ENCODE data around the gene BRD3. TPM values are rescaled to one million over a fixed set of nuclear protein-coding genes. Genes with fewer than 3 reads are reported as not detected.

BRD3 gene
- total RNA-seq, 1 donor from 2014 or later, result 39.6 TPM

DNA sequence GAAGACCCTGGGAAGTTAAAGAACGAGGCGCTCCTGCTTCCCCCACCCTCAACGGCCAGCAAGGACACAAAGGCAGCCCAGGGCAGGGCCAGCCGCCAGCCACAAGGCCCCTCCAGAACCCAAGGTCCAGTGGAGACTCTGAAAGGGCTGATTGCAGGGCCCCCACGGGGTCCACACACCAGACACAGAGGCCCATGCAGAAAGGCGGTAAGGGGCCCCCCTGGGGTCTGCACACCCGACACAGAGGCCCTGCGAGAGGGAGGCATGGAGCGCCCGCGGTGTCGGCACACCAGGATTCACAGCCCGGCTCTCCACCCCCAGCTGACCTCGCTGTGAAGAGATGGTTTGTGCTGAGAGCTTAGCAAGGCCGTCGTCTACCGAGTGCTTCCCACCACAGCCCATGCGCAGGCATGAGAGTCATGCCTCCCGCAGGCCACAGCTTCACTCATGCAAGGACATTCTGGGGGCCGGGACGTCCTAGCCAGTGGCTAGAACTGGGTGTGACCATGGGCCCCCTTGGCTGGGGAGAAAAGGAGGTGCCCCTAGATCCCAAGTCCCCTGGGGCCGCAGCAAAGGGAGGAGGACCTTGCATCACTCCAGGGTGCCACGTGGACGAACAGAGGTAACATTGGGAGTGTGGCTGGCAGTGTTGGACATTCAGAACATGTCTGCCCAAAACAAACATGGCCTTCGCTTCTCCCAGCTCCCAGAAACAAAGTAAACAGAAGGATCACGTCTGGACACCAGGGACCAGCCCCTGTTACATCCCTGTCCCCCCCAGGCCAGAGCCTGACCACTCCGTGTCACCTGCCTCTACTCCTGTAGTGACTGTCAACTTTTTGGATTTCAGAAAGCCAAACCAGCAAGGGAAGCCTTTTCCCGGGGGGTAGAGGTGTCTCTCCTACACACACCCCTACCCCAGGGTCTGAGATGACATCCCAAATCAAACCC, 9.8 kb downstream of the BRD3 start:
- Histone ChIP-seq H2AFZ (ENCODE audit: low read depth, low read length) (no peak overlapping the region), H3K4me3 (ENCODE audit: insufficient read depth, low read depth, low read length) (no peak overlapping the region), H3K79me2 (ENCODE audit: insufficient read depth, low read length) (peaks cover 97% of the 10 kb centered on the region), H3K9me3 (ENCODE audit: insufficient read depth, low read depth, low read length) (no peaks in the 10 kb centered on the region), H4K20me1 (ENCODE audit: insufficient read depth, low read length) (peaks cover 100% of the 10 kb centered on the region), H3K27ac (ENCODE audit: low read depth, low read length) (no peak overlapping the region), H3K9ac (ENCODE audit: low read length) (peak overlapping the region; percentile 13), H3K4me1 (ENCODE audit: insufficient read depth, low read length) (peaks cover 46% of the 10 kb centered on the region), H3K36me3 (ENCODE audit: insufficient read depth, low read length) (no peaks in the 10 kb centered on the region), H3K4me2 (ENCODE audit: low read length) (peak overlapping the region; percentile 78), H3K27me3 (ENCODE audit: insufficient read depth, low read length) (no peaks in the 10 kb centered on the region)
- DNase-seq (ENCODE audit: low read depth) (no peak), FAIRE-seq (no peak)
- TF ChIP-seq EZH2 (IDR thresholded peaks at IDR 0.05; ENCODE audit: insufficient read depth, low read length), result no peak
- TF ChIP-seq, protein P1, sequence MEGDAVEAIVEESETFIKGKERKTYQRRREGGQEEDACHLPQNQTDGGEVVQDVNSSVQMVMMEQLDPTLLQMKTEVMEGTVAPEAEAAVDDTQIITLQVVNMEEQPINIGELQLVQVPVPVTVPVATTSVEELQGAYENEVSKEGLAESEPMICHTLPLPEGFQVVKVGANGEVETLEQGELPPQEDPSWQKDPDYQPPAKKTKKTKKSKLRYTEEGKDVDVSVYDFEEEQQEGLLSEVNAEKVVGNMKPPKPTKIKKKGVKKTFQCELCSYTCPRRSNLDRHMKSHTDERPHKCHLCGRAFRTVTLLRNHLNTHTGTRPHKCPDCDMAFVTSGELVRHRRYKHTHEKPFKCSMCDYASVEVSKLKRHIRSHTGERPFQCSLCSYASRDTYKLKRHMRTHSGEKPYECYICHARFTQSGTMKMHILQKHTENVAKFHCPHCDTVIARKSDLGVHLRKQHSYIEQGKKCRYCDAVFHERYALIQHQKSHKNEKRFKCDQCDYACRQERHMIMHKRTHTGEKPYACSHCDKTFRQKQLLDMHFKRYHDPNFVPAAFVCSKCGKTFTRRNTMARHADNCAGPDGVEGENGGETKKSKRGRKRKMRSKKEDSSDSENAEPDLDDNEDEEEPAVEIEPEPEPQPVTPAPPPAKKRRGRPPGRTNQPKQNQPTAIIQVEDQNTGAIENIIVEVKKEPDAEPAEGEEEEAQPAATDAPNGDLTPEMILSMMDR (IDR thresholded peaks at IDR 0.05; ENCODE audit: insufficient read depth, low read depth, low read length), result no peak
- H3K4me3 Mint-ChIP-seq (ENCODE audit: unreplicated experiment), result no peak overlapping the region
- H3K27me3 Mint-ChIP-seq (ENCODE audit: low read depth, unreplicated experiment), result no peaks in the 10 kb centered on the region
- no peak overlapping the region for H3K27ac Mint-ChIP-seq (ENCODE audit: unreplicated experiment)
- H3K4me1 Mint-ChIP-seq (ENCODE audit: low read depth, unreplicated experiment), result peaks cover 17% of the 10 kb centered on the region
- no peaks in the 10 kb centered on the region for H3K9me3 Mint-ChIP-seq (ENCODE audit: unreplicated experiment)
- peaks cover 4% of the 10 kb centered on the region for H3K36me3 Mint-ChIP-seq (ENCODE audit: low read depth, unreplicated experiment)

DNA sequence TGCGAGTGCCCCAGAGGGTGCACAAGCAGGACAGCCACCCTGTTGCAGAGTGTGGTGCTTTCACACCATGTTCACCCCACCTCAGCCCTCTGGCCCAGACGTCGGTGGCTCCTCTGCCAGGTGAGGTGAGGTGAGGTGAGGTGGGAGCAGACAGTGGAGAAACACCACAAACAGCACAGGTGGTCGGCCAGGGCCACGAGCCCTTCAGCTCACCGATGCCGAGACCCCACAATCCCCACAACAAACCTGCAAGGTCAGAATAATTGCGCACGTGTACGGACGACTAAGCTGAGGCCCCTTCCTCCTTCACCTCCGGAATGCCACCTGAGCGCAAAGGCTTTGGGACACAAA, 10.5 kb downstream of the BRD3 start:
- Mint-ChIP-seq H3K9me3 (ENCODE audit: unreplicated experiment) (no peaks in the 10 kb centered on the region), H3K4me1 (ENCODE audit: low read depth, unreplicated experiment) (peaks cover 14% of the 10 kb centered on the region), H3K4me3 (ENCODE audit: unreplicated experiment) (no peak overlapping the region), H3K36me3 (ENCODE audit: low read depth, unreplicated experiment) (peaks cover 4% of the 10 kb centered on the region), H3K27me3 (ENCODE audit: low read depth, unreplicated experiment) (no peaks in the 10 kb centered on the region), H3K27ac (ENCODE audit: unreplicated experiment) (no peak overlapping the region)
- H3K4me1 ChIP-seq (ENCODE audit: insufficient read depth, low read length), result peaks cover 46% of the 10 kb centered on the region
- H4K20me1 ChIP-seq (ENCODE audit: insufficient read depth, low read length), result peaks cover 100% of the 10 kb centered on the region
- FAIRE-seq, result no peak
- no peak overlapping the region for H3K4me2 ChIP-seq (ENCODE audit: low read length)
- no peak overlapping the region for H3K4me3 ChIP-seq (ENCODE audit: insufficient read depth, low read depth, low read length)
- DNase-seq (ENCODE audit: low read depth), result no peak
- no peak overlapping the region for H3K9ac ChIP-seq (ENCODE audit: low read length)
- H2AFZ ChIP-seq (ENCODE audit: low read depth, low read length), result no peak overlapping the region
- no peak overlapping the region for H3K27ac ChIP-seq (ENCODE audit: low read depth, low read length)
- TF ChIP-seq, protein P1 (IDR thresholded peaks at IDR 0.05; ENCODE audit: insufficient read depth, low read depth, low read length), result no peak
- no peak for TF ChIP-seq EZH2 (IDR thresholded peaks at IDR 0.05; ENCODE audit: insufficient read depth, low read length)
- peaks cover 94% of the 10 kb centered on the region for H3K79me2 ChIP-seq (ENCODE audit: insufficient read depth, low read length)
- H3K36me3 ChIP-seq (ENCODE audit: insufficient read depth, low read length), result no peaks in the 10 kb centered on the region
- no peaks in the 10 kb centered on the region for H3K9me3 ChIP-seq (ENCODE audit: insufficient read depth, low read depth, low read length)
- H3K27me3 ChIP-seq (ENCODE audit: insufficient read depth, low read length), result no peaks in the 10 kb centered on the region

All from astrocyte (in vitro differentiated cells and primary cell).